CMK (cell line): Measurements from ENCODE around the gene SPIB.
"Not testable (repeated sequence)": the region's sequence is repeated elsewhere in the genome, so short reads cannot be mapped to it uniquely, and the experiment has no call there.

Experiments
- DNase-seq: peaks from one replicate; pipeline ENCODE4 v3.0.0-alpha.2; 2010; ENCODE audit warnings: low read depth

SPIB gene

GRCh38 chr19:50418176-50419021 lies at the start of gene SPIB:
Gene SPIB, plus strand, starts transcription at chr19:50418938. Its CDS starts 25 bp downstream, at chr19:50418963.
- no peak for DNase-seq

DNA sequence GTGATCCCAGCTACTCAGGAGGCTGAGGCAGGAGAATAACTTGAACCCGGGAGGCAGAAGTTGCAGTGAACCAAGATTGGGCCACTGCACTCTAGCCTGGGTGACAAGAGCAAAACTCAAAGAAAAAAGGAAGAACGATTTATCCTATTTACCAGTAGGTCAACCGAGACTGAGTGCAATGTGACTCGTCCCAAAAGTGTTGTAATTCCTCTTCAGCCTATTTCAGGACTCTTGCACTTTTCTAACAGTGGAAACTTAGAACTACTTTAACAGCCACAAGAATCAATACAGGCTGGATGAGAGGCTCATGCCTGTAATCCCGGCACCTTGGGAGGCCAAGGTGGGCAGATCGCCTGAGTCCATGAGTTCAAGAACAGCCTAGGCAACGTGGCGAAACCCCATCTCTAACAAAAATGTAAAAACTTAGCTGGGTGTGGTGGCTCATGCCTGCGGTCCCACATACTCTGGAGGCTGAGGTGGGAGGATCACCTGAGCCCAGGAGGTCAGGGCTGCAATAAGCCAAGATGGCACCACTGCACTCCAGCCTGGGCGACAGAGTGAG lies 46.7 kb upstream of the SPIB start:
- DNase-seq, result no peak

- DNase-seq, result peak; percentile 98
Measured at GRCh38 chr19:50376166-50377050, 42.3 kb upstream of the SPIB start, which contains the start of gene NR1H2. Gene NR1H2, plus strand, starts transcription at chr19:50376457. Its CDS starts 1,149 bp downstream, at chr19:50377606.

GRCh38 chr19:50377051-50377461 lies 41.7 kb upstream of the SPIB start:
- no peak for DNase-seq

- no peak for DNase-seq
Measured at GRCh38 chr19:50377517-50377916, 41.2 kb upstream of the SPIB start.

GRCh38 chr19:50378169-50378862 lies 40.4 kb upstream of the SPIB start:
- no peak for DNase-seq

DNA sequence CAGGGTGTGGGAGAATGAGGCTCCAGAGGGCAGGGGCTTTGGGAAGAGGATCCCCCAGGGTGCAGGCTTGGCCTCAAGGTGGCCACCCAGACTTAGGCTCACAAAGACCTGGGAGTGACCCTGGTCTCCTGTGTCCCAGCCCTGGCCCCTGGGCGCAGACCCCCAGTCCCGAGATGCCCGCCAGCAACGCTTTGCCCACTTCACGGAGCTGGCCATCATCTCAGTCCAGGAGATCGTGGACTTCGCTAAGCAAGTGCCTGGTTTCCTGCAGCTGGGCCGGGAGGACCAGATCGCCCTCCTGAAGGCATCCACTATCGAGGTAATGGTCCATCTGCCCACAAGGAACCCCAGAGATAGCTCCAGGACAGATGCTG lies 39.9 kb upstream of the SPIB start:
- no peak for DNase-seq

GRCh38 chr19:50379602-50380001 lies 39.1 kb upstream of the SPIB start:
- DNase-seq, result no peak

DNA sequence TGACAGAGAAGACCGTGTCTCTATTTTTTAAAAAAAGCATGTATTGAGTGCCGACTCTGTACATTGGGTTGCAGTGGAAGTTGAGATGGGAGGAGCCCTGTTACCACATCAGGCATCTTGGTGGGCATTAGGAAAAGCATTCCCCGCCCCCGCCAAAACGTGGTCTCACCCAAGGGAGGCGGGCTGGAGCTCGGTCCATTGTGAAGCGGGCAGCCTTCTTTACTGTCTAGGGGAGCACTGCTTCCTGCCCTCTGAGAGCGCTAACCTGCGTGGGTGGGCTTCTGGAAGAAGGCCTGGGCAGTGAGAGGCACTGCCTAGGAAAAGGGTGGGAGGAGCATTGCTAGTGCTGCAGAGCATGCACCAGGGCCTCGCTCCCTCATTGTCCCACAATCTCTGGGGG lies 38.6 kb upstream of the SPIB start:
- DNase-seq, result no peak

DNA sequence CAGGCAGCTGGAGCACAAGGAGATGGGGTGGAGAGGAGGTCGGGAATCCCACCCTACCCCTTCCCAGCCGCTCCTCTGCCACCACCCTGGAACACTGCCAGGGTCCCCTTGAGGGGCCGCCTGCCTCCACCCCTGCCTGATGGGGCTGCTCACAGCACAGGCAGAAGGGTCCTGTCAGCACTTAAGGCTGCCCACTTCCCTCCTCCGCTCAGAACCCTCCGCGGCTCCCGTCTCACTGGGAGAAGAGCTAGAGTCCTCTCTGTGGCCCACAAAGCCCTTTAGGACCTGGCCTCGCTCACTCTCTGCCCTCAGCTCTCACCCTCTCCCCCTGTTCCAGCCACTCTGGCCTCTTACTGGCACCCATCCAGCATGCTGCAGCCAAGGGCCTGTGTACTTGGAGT lies 38.0 kb upstream of the SPIB start:
- DNase-seq, result no peak

- no peak for DNase-seq
Measured at GRCh38 chr19:50381881-50382729, 36.6 kb upstream of the SPIB start.

- no peak for DNase-seq
Measured at GRCh38 chr19:50383001-50383851, 35.5 kb upstream of the SPIB start.

GRCh38 chr19:50383852-50384684 lies 34.7 kb upstream of the SPIB start, which contains the start of gene POLD1:
Gene POLD1, plus strand, starts transcription at chr19:50384347. Its CDS starts 14,505 bp downstream, at chr19:50398852.
- peak; percentile 99 for DNase-seq

GRCh38 chr19:50384685-50385535 lies 33.8 kb upstream of the SPIB start:
- no peak for DNase-seq

DNA sequence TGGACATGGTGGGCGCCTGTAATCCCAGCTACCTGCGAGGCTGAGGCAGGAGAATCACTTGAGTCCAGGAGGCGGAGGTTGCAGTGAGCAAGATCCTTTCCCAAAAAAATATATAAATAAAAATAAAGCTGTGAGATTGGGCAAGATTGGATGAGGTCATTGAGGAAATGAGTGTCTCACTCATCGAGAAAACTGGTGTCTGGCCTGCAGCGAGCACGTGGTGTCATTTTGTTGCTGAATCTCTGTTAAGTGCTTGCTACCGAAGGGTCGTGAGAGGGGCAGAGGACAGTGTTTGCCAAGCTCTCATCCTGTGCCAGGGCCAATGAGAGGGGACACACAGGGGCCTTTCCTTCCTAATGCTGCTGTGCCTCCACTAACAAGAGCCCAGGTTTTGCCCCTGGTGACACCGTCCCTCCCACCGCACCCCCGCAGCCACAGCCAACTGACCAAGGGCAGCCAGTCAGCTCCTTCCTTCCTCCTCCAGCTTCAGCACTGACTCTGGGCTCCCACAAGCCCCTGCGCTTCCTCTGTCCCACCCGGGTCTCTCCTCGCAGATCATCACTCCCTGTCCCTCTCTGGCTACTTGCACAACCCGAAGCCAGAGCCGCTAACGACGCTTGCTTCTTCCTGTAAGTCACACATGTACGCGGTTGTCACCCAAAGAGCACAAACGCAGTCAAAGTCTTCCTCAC lies 31.4 kb upstream of the SPIB start:
- no peak for DNase-seq

DNA sequence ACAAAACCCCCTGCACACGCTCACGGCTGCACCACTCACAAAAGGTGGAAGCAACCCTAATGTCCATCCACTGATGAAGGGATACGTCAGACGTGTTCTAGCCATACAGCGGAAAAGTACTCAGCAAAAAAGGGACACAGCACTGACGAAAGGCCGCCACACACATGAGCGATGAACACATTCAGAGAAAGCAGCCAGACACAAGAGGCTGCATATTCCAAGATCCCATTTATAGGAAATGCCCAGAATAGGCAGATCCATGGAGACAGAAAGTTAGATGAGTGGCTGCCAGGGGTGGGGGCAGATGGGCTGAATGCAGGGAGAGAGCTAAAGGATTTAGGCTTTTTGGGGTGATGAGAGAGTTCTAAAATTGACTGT lies 30.9 kb upstream of the SPIB start:
- no peak for DNase-seq

- not testable (repeated sequence) for DNase-seq
Measured at GRCh38 chr19:50390295-50390694, 28.4 kb upstream of the SPIB start.
